ENCODE measurements around the gene SHC3. TPM values are rescaled to one million over a fixed set of nuclear protein-coding genes. Genes with fewer than 3 reads are reported as not detected.

Gene SHC3
- total RNA-seq, 1 experiment from 2014 or later, result 1.8 TPM

GRCh38 chr9:89172398-89172797 is 6.2 kb downstream of the SHC3 start:
- Mint-ChIP-seq H3K27ac (no peak overlapping the region), H3K4me1 (peaks cover 14% of the 10 kb centered on the region in 2 experiments), H3K4me3 (no peak overlapping the region), H3K36me3 (ENCODE audit: insufficient read depth in 1 of 3, low read depth in 3 of 3) (no peaks in the 10 kb centered on the region), H3K9me3 (no peaks in the 10 kb centered on the region), H3K27me3 (ENCODE audit: low read depth) (peaks cover 18% of the 10 kb centered on the region)
- no peak overlapping the region for H3K4me2 ChIP-seq (ENCODE audit: insufficient read depth, insufficient read length, low read length)
- no peak overlapping the region for H3K18ac ChIP-seq (ENCODE audit: insufficient read length, low read depth, low read length)
- WGBS (ENCODE audit: extremely low coverage, insufficient read length, low lambda C conversion rate), result no CpG with 5 or more reads among the region's 2 CpGs
- H2BK5ac ChIP-seq (ENCODE audit: insufficient read length, low read length), result no peak overlapping the region
- H3K23ac ChIP-seq (ENCODE audit: insufficient read length, low read depth, low read length), result no peak overlapping the region
- TF ChIP-seq, protein P1, sequence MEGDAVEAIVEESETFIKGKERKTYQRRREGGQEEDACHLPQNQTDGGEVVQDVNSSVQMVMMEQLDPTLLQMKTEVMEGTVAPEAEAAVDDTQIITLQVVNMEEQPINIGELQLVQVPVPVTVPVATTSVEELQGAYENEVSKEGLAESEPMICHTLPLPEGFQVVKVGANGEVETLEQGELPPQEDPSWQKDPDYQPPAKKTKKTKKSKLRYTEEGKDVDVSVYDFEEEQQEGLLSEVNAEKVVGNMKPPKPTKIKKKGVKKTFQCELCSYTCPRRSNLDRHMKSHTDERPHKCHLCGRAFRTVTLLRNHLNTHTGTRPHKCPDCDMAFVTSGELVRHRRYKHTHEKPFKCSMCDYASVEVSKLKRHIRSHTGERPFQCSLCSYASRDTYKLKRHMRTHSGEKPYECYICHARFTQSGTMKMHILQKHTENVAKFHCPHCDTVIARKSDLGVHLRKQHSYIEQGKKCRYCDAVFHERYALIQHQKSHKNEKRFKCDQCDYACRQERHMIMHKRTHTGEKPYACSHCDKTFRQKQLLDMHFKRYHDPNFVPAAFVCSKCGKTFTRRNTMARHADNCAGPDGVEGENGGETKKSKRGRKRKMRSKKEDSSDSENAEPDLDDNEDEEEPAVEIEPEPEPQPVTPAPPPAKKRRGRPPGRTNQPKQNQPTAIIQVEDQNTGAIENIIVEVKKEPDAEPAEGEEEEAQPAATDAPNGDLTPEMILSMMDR (conservative IDR thresholded peaks at IDR 0.05), result no peak
- H3K27me3 ChIP-seq (ENCODE audit: insufficient read depth, low read length), result no peaks in the 10 kb centered on the region; the same call in 1 of the 2 replicates
- H2BK15ac ChIP-seq (ENCODE audit: low read depth, low read length), result no peak overlapping the region
- no peak overlapping the region for H2BK120ac ChIP-seq (ENCODE audit: low read depth, low read length, poor library complexity, severe bottlenecking)
- H2BK20ac ChIP-seq (ENCODE audit: low read depth, low read length, poor library complexity, severe bottlenecking), result no peak overlapping the region
- H3K79me1 ChIP-seq (ENCODE audit: insufficient read depth, low read depth, low read length, poor library complexity, severe bottlenecking), result no peaks in the 10 kb centered on the region
- H2BK12ac ChIP-seq (ENCODE audit: insufficient read length, low read depth, low read length), result no peak overlapping the region
- H3K27ac ChIP-seq (ENCODE audit: insufficient read length, low read depth, low read length), result no peak overlapping the region
- H4K8ac ChIP-seq (replicated peaks; ENCODE audit: insufficient read length, low read depth, low read length), result no peak overlapping the region
- no peak overlapping the region for H3K9ac ChIP-seq (ENCODE audit: extremely low read depth, insufficient read length, low read length)
- DNase-seq, result no peak
- H3K4ac ChIP-seq (ENCODE audit: low read depth, low read length), result no peak overlapping the region
- no peak overlapping the region for H4K5ac ChIP-seq (ENCODE audit: insufficient read length, low read depth, low read length)
- H4K20me1 ChIP-seq (ENCODE audit: control insufficient read depth, insufficient read depth, insufficient read length), result no peaks in the 10 kb centered on the region
- no peaks in the 10 kb centered on the region for H3K4me1 ChIP-seq (ENCODE audit: insufficient read depth, low read length)
- H3K79me2 ChIP-seq (ENCODE audit: insufficient read depth, low read length), result peaks cover 7% of the 10 kb centered on the region; the same call in 1 of the 2 replicates
- no peak overlapping the region for H2AK5ac ChIP-seq (ENCODE audit: insufficient read length, low read length)
- H3K23me2 ChIP-seq (ENCODE audit: insufficient read length, low read depth, low read length, poor library complexity, severe bottlenecking), result peaks cover 2% of the 10 kb centered on the region
- no peak overlapping the region for H4K91ac ChIP-seq (ENCODE audit: insufficient read length, low read depth, low read length)
- no peak overlapping the region for H3K14ac ChIP-seq (ENCODE audit: insufficient read depth, low read length)
- no peak overlapping the region for H3K56ac ChIP-seq (ENCODE audit: insufficient read length, low read depth, low read length)
- H3K9me3 ChIP-seq (ENCODE audit: control insufficient read depth, low read depth, low read length), result no peaks in the 10 kb centered on the region
- no peak overlapping the region for H3T11ph ChIP-seq (ENCODE audit: low read length)
- H2AFZ ChIP-seq (ENCODE audit: low read length), result no peak overlapping the region

Data from H9 (cell line).